Activated T-cell treated with anti-CD3 and anti-CD28 coated beads for 24 hours (primary cell): ENCODE data around the gene EBI3.
"Not testable (repeated sequence)": the region's sequence is repeated elsewhere in the genome, so short reads cannot be mapped to it uniquely, and the experiment has no call there.

Experiments used
- DNase-seq: peaks from one replicate; pipeline ENCODE4 v3.0.0-alpha.2; 2020; ENCODE audit warnings: low read depth

EBI3 gene

DNA sequence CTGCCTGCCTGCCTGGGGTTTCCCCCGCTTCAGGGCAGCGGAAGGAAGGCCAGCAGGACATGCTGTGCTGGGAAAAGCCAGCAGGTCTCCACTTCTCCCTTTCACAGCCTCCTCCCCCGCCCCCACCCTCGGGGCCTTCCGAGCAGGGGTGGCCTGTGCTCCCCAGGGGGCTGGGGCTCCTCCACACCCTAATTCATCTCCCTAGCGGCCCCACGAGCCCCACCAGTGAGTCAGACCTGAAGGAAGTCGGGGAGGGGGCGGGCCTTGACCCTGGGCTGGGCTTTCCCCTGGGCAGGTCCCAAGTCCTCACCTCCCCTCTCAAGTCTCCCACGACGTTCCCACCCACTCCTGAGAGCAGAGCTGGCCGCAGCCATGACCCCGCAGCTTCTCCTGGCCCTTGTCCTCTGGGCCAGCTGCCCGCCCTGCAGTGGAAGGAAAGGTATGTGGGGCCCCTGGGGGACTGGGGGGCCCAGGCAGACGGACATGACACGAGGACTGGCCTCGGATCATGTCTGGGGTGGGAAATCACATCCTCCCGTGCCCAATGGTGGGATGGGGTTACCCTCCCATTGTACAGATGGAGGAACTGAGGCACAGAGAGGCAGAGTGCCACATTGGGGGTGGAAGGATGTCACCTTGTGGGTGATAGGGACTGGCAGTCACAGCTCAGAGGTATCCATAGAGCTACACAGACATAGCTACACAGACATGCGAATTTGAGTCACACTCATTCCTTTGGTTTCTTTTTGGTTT lies at the start of gene EBI3:
Gene EBI3 (plus strand): TSS at position 345 of the 753 bp plus-strand sequence. CDS start 28 bp downstream, at position 373.
- peak; percentile 15 for DNase-seq

DNA sequence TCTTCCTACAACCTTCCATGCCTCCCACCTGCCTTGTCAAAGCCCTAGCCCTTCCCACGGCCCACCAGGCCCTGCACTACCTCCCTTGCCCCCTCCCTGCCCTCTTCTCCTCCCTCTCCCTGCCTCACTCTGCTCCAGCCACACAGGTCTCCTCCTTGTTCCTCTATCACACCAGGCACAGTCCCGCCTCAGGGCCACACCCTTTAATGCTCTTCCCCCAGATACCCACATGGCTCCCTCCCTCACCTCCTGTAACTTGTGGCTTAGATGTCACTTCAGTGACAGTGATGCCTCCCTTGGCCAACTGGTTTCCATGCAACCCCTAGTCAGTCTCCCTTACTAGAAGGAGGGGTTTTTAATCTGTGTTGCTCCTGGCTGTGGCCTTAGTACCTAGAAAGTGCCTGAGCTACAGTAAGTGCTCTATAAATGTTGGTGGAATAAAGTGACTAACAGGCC lies 48.2 kb upstream of the EBI3 start:
- no peak for DNase-seq

DNA sequence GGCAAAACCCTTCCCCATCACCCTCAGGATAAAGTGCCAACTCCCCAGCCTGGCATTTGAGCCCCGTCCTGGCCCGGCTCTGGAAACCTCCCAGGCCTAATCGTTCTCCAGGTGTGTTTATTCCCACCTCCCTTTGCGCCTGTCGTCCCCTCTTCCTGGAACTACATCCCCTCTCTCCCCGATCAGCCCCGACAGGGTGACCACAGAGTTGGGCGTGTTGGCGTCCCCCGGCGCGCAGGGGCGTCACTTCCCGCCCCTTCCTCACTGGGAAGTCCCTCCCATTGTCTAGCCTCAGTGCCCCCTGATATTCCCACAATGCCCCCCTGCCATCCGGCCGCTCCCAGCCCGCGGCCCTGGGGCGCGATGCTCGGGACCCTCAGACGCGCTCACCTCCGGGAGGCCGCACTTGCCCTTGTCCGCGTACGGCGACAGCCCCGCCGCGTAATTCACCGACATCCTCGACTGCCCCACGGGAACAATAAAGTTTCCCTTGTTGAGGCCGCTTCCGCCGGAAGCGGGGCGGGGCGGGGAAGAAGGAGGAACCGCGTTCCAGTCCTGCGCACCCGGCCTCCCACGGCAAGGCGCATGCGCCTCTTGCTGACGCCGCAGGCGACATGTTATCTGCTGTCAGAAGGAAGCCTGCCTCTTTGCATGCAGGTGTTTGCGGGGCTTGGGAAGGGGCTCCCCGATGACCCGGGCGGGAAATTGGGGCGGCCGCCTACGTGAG lies 47.1 kb upstream of the EBI3 start, which contains the start of the genes ANKRD24 and SIRT6:
Gene ANKRD24 (plus strand): TSS at position 606 of the 727 bp plus-strand sequence. CDS start 3,737 bp downstream, outside the sequence.
Gene SIRT6 (minus strand): TSS at position 480 of the 727 bp plus-strand sequence. CDS start 24 bp downstream, at position 456.
- DNase-seq, result peak; percentile 94

DNA sequence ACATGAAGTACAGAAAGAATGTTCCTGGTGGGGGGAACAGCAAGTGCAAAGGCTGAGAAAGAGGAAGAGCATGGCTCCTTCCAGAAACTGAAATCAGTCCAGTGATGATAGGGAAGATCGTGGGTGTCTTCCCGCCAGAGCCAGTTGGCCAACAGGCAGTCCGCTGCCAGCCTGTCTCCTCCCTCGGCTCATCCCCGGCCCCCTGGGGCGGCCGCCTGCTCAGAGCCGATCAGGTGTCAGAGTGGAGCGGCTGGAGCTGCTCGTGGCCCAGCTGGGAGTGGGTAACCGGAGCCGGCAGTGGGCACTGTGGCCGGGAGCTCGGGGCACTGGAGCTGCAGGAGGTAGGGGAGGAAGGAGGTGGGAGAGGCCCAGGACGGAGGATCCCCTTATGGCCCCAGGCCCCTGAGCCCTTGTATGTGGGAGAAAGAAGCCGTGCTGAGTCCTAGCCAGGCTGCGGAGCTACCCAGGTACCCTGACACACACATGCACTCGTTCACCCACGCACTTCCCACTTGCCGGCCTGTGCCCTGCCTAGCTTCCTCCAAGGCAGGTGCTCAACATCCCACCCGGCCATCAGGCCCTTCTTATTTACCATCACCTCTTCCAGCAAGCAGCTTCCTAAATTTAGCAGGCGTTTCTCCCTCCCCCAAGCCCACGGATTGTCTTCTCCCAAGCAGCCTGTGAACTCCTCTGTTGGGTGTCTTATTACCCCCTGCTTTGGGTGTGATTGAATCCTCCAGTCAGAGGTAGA lies 45.2 kb upstream of the EBI3 start:
- no peak for DNase-seq

DNA sequence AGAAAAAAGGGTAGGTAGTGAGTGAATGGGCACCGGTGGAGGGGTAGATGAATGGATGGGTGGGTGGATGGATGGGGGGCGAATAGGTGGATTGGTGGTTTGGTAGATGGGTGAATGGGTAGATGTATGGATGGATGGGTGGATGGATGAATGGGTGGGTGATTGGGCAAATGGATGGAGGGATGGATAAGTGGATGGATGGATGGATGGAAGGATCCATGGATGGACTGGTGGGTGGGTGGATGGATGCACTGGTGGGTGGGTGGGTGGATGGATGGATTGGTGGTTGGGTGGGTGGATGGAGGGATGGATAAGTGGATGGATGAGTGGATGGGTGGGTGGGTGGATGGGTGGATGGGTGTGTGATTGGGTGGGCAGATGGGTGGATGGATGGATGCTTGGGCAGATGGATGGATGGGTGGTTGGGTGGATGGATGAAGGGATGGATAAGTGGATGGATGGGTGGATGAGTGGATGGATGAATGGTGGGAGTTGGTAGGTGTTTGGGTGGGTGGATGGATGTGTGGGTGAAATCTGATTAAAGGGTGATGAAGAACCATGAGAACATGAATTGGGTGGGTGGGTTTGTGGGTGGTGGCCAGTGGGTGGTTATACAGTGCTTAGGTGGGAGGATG lies 44.5 kb upstream of the EBI3 start:
- no peak for DNase-seq

DNA sequence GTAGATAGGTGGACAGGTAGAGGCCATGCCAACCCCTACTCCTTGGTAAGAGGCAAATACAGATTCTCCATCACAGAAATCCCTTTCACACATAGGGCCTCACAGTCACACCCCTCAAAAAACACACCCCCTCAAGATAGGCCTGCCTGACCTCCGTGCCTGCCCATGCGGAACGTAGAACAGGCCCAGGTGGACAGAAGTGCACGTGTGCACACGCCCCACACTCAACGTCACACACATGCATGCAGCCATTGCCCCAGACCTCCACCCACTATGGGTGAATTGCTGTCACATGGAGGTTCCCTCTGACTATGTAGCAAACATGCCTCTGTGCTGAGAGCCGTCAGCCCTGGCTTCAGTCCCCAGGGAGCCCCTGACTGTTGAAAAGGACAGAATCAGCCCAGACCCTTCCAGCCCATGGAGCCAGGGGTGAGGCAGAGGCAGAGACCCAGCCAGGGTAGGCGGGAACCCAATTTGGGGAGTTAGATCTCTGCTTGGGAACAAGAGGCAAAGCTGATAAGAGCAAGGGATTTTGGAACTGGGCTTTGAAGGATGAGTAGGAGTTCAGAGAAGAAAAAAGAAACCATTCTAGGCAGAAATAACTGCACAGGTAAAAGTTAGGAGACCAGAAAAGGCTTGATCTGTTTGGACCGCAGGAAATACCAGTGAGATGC lies 43.8 kb upstream of the EBI3 start:
- no peak for DNase-seq

DNA sequence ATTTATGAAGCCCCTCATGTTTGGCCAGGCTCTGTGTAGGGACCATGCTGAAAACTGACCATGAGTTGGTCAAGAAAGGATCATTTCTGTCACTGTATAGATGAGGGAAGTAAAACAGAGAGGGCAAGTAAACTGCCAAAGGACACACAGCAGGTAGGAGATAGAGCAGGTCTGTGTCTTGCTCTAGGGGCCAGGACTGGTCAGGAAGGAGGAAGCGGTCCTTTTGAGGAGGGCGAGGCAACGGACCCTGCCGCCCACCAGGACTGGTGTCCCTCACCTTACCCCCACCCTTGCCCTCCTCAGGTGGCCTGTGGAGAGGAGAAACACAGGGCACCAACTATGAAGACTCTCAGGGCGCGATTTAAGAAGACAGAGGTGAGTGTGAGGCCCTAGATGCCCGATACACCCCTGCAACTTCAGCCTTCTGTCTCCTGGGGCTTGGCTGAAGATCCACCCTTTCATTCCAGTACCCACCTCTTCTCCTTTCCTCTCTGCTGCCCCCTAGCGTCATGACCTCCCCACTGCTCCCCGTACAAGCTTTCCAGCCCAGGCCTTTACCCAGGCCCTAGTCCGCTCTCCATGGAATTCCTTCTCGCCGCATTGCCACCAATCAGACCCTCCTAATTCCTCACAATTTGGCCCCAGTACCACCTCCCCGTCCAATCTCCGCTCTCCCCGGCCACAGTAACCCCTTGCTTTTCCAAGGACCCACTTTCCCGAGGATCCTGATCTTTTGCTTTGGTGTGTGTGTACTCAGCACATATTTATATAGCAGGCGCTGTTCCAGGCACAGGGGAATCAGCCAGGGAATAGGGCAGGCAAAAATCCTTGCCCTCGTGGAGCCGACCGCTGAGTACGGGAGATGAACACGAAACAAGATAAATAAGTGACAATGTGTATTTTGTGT lies 43.0 kb upstream of the EBI3 start:
- DNase-seq, result peak; percentile 72

DNA sequence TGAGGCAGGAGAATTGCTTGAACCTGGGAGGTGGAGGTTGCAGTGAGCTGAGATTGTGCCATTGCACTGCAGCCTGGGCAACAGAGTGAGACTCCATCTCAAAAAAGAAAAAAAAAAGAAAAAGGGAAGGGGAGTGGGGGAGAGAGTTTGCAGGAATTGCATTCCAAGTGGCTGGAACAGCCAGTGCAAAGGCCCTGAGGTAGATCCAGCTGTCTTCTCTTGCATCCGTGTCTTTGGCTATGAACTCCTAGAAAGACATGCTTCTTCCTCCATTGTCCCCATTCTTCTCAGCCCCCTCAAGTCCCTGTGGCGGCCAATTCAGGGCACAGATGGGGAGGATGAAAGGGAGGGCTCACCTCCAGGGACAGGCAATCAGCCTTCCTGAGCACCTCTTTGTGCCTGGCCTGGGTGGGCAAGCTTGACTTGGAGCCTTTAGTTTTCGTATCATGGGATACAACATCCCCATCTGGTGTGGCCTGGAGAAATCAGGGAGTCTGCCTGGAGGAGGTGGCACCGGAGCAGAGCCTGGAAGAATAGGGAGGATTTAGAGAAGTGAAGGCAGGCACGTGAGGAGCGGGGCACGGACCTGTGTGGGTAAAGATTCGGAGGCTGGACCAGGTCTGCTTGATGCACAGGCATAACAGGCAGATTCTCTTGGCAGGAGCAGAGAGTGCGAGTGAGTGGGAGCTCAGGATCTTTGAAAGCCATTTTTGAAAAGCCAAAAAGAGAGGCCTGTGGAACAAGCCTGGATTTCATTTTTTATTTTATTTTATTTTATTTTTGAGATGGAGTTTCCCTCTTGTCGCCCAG lies 41.8 kb upstream of the EBI3 start:
- no peak for DNase-seq

DNA sequence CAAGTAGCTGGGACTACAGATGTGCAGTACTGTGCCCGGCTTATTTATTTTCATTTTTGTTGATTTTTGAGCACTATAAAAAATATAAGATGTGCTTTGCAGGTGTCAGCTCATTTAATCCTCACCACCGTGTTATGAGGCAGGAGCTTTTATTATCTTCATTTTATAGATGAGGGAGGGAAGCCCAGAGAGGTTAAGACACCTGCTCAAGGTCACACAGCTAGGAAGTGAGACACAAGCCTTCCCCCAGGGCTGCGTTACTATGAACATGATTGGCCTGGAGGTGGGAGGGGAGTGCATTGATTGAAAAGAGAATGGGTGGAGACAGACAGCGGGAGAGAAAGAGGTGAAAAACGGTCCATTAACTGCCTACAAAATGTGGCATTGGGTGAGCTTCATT lies 39.7 kb upstream of the EBI3 start:
- no peak for DNase-seq

DNA sequence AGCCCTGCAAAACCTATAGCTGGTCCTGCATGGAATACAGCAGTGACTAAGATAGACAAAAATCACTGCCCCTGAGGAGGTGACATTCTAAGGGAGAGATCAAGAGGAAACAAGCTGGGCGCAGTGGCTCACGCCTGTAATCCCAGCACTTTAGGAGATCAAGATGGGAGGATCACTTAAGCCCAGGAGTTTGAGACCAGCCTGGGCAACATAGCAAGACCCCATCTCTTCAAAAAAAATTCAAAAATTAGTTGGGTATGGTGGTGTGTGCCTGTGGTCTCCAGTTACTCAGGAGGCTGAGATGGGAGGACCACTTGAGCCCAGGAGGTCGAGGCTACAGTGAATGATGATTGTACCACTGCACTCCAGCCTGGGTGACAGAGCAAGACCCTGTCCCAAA lies 36.8 kb upstream of the EBI3 start:
- DNase-seq, result not testable (repeated sequence)

DNA sequence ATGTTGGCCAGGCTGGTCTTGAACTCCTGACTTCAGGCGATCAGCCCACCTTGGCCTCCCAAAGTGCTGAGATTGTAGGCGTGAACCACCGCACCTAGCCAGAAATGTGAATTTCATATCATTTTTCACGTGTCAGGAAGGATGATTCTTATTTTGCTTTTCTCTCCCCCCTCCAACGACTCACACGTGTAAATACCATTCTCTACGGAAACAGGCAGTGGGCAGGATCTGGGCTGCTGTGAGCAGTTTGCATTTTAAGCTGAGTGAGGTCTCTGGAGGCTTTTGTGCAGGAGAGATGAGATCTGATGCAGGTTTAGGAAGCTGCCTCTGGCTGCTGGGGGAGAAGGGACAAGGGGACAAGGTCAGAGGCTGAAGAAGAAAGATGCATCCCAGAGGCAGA lies 35.0 kb upstream of the EBI3 start:
- DNase-seq, result no peak

DNA sequence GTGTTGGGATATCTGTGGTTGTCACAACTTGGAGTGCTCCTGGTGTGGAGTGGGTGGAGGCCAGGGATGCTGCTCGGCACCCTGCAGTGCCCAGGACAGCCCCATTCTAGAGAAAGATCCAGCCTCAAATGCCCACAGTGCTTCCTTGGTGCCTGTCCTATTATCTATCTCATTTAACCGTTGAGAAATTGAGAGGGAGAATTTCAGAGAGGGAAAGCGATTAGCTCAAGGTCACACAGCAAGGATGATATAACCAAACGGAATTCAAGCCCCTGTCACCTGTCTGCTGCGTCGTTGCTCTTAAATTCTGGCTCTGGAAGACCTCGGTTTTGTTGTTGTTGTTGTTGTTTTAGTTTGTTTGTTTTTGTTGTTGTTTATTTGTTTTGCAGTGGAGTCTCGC lies 33.3 kb upstream of the EBI3 start:
- DNase-seq, result no peak

DNA sequence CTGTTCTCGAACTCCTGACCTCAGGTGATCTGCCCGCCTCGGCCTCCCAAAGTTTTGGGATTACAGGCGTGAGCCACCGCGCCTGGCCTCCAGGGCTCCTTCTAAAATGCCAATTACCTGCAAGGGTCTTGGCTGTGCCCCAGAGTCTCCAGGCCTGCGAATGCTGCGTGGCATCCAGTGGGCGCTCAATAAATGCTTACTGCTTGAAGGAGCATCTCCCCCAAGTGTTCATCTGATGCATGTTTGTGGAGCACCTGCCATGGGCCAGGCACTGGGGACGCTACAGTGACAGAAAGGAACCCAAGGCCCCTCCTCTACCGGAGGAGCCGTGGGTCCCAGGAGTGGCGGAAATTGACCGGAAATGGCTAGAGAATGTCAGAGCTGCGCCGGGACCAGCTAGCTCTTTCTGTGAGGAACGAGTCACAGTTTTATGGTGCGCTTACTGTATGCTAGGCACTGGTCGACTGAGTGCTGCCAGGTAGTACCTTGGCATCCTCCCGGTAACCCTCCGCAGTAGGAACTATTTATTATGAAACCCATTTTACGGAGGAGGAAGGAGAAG lies 32.7 kb upstream of the EBI3 start:
- no peak for DNase-seq

DNA sequence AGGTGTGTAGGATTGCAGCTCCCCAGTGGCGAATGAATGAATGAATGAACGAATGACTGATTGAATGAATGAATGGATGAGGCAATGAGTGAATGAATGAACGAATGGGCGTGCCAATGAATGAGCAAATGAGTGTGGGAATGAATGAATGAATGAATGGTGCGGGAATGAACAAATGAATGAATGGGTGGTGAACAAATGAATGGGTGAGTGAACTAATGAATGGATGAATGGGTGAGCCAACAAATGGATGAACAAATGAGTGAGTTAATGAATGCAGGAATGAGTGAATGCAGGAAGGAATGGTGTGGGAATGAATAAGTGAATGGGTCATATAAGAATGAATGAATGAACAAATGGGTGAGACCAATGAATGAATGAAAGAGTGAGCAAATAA lies 32.1 kb upstream of the EBI3 start:
- no peak for DNase-seq

DNA sequence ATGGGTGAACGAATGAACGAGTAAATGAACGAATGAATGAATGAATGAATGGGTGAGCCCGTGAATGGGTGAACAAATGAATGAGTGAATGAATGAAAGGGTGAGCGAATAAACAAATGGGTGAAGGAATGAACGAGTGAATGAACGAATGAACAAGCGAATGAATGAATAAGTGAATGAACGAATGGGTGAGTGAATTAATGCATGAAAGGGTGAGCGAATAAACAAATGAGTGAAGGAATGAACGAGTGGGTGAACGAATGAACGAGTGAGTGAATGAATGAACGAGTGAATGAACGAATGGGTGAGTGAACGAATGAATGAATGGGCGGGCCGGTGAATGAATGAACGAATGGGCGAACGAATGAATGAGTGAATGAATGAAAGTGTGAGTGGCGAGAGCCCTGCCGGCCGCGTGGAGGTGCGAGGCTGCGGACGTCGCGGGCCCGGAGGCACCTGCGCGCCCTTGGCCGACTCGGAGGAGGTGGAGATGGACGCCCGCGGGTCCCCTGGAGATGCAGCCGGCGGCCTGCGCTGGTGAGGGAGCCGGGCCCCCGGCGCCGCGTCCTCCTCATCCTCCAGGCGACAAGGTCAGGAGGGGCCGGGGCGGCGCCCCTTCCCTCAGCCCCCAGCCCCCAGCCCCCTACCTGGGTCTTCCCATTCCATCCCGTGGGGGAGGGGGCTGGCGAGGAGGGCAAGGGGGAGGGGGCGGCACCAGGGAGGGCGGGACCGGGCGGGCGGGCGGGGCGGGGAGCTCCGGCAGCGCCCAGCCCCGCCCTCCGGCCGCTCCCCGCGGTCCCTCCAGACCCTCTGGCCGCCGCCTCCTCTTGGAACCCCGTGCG lies 31.5 kb upstream of the EBI3 start:
- DNase-seq, result no peak

DNA sequence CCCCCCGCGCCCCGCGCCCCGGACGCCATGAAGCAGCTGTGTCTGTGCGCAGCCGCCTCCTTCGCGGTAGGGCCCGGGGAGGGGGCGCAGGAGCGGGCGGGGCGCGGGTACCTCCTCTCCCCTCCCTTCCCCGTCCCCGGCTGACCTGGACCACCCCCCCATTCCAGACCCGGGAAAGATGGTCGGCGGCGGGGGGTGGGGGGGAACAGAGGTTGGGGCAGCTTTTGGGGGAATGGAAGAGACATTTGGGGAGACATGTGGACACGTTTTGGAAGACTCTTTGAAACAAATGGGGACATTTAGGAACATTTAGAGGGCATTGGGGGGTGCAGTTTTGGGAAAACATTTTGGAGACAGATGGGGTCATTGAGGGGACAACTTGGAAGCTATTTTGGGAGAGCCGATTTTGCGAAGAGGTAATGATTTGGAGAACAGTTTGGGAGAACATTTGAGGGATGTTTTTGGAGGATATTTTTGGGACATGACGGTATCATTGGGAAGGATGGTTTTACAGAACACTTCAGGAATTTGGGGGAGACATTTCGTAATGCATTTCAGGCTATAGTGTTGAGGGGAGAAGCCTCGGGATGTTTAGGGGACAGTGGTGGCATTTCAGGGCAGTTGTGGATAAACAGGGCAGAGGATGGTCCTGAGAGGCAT lies 30.7 kb upstream of the EBI3 start:
- DNase-seq, result no peak

DNA sequence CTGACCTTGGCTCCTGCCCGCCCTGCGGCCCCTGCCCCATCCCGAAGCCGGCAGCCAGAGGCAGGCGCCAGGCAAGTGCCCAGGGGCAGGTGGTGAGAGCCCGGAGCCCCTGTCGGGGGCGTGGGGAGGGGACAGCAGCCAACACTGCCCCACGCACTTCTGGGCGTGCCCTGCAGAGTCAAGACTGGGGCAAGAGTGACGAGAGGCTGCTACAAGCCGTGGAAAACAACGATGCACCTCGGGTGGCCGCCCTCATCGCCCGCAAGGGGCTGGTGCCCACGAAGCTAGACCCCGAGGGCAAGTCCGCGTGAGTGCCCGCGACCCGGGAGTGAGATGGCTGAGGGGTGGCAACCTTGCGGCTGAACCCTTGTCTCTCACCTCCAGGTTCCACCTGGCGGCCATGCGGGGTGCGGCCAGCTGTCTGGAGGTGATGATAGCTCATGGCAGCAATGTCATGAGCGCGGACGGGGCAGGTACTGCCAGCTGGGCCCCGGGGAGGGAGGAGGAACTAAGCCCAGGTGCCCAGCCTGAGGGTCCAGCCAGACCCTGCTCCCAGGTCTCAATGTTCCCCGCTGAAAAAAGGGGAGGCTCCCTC lies 29.5 kb upstream of the EBI3 start:
- no peak for DNase-seq
